ENCODE data around the gene TLR3.

- TF ChIP-seq POLR2A (IDR thresholded peaks at IDR 0.05; ENCODE audit: low read depth, low read length): no peak
- no peak for TF ChIP-seq CTCF (IDR thresholded peaks at IDR 0.05; ENCODE audit: extremely low read depth in 1 of 2, insufficient read depth in 1 of 2, low read depth in 1 of 2, low read length in 2 of 2)
- peak; percentile 5 for TF ChIP-seq EZH2 (IDR thresholded peaks at IDR 0.05; ENCODE audit: borderline replicate concordance, low read depth, low read length, severe bottlenecking)
- no peak for TF ChIP-seq POLR2AphosphoS5 (IDR thresholded peaks at IDR 0.05; ENCODE audit: insufficient read depth, low read depth, low read length)
- TF ChIP-seq MAX (IDR thresholded peaks at IDR 0.05; ENCODE audit: insufficient read depth, insufficient read length): no peak
- TF ChIP-seq GATA2 (IDR thresholded peaks at IDR 0.05; ENCODE audit: insufficient read depth, insufficient read length, low read depth, low read length): no peak
- TF ChIP-seq JUN (IDR thresholded peaks at IDR 0.05; ENCODE audit: borderline replicate concordance, insufficient read depth, insufficient read length, low read depth): no peak
- no peak for TF ChIP-seq MYC (IDR thresholded peaks at IDR 0.05; ENCODE audit: low read depth, low read length)
- TF ChIP-seq FOS (IDR thresholded peaks at IDR 0.05; ENCODE audit: borderline replicate concordance, insufficient read depth, low read length): no peak
These were observed 36.8 kb downstream of the TLR3 start for GRCh38 chr4:186105647-186106321.
